SK-N-DZ (cell line): ENCODE results near the gene HEXA. TPM values are rescaled to one million over a fixed set of nuclear protein-coding genes. Genes with fewer than 3 reads are reported as not detected.
A peak's percentile ranks its signal among the peaks of the same experiment; 100 is the strongest.
"Not testable (repeated sequence)": the region's sequence is repeated elsewhere in the genome, so short reads cannot be mapped to it uniquely, and the experiment has no call there.

ENCODE experiments used
- DNase-seq: peaks from one replicate; pipeline ENCODE4 v3.0.0-alpha.2; 2015; ENCODE audit warnings: low spot score
- polyA plus RNA-seq, 2 experiments: library from polyadenylated mRNA; depleted of rRNA; stranded (reverse); fragments of >200 nt; gene quantifications; 2 replicates each; pipeline ENCODE4 v1.2.3, GENCODE V29; 2014

The HEXA gene
- polyA plus RNA-seq (2014; cell fraction: cytosol; rRNA removed): 66.5 and 67.2 TPM in 2 replicates
- 155 and 158 TPM in 2 replicates for polyA plus RNA-seq (2014; cell fraction: nucleus; rRNA removed)

DNA sequence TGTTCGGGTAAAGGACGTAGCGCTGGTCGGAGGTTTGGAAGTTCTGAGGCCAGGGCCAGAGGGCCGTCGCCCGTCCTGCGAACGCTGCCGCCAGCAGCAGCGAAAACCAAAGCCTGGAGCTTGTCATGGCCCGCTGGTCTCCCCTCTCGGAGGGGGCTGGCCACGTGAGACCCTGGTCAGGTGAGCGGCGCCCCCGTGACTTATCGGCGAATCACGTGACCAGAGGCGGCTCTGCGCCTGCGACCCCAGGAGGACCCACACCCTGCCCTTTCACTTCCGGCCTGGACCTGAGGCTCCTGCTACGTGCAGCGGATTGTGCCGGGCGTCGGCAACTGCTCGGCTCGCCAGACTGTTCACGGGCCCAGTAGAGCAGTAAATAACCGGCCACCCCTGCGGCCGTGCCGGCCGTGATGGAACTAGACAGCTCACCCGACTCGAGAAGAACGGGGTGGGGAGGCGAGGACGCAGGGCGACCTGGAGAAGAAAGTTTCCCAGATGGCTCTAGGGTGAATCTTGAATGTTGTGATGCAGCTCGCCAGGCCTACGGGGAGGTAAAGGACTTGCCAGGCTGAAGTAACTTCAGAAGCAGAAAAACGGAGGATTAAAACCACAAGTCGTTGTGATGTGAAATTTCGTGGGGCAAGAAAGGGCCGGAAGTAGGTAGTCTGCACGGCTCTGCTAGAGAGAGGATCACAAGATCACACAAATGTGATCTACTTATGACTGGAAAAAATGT, at the start of gene HEXA:
HEXA (minus strand) TSS at position 169 of the 736 bp plus-strand sequence; CDS start at position 127, 42 bp downstream.
- DNase-seq: peak; percentile 96

DNA sequence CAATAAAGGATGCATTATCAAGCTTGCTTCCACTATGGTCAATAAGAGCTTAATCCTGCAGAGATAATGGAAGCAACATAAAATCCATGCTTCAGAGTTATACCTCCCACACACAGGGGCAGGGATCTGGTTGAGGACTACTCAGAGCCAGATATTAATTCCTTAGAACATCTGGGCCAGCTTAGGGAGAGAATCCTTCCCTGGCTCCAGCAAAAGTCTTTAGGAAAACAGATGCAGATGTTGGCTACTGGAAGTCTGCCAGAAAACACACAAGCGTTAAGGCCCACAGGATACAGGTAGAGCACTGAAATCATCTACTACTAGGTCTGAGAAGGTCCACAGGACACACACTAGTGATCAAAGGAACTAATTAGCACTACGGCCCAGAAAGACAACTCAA, 47.4 kb upstream of the HEXA start:
- no peak for DNase-seq

- no peak for DNase-seq
Measured at GRCh38 chr15:72421484-72421883, 45.7 kb upstream of the HEXA start.

DNA sequence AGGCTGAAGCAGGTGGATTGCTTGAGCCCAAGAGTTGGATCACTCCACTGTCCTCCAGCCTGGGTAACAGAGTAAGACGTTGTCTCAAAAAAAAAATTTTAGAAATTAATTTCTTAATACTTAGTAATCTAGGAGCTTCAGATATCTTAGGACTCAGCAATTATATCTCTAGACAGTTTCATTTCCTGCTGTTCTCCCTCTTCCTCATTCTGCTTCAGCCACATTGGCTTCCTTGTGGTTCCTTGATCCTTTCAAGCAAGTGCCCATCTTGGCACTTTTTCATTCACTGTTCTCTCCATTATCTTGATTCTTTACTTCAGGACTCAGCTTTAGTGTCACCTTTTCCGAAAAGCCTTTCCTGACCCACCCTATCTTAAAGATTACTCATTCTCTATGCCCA, 44.8 kb upstream of the HEXA start:
- no peak for DNase-seq

GRCh38 chr15:72419768-72420167, 44.0 kb upstream of the HEXA start:
- not testable (repeated sequence) for DNase-seq

GRCh38 chr15:72415304-72415703, 39.5 kb upstream of the HEXA start:
- DNase-seq: no peak

GRCh38 chr15:72413337-72413736, 37.5 kb upstream of the HEXA start:
- DNase-seq: not testable (repeated sequence)

GRCh38 chr15:72411544-72411943, 35.7 kb upstream of the HEXA start:
- DNase-seq: no peak

GRCh38 chr15:72411111-72411510, 35.3 kb upstream of the HEXA start:
- no peak for DNase-seq

DNA sequence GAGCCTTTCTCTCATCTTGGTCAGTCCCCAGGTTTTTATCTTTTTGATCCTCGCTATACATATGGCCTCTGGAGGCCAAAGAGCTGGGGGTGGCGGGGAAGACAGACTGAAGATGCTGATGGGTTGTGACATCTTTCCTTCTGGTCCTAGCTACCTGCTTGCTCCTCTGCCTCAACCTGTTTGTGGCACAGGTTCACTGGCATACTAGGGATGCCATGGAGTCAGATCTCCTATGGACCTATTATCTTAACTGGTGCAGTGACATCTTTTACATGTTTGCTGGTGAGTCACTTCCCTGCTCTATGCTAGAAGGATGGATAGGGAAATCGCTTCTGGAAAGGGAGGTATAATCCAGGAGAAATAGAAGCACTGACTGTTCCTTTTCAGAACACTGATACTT, 31.1 kb upstream of the HEXA start:
- DNase-seq: no peak

DNA sequence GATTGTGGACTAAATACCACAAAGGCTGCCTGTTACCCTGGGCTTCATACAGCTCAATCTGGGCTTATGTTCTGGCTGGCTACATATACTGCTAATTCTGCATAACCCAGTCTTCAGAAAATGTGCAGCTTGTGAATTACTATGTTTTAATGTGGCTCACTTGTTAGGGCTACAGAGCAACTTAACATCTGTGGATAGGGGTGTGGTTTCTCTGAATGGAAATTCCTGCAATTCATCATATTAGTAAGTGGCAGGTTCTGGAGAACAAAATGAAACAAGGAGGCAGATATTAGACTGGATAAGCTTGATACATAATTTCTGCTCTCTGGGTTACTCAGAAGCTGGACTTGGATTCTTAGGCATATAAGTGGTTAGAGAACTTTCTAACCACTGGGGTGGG, 29.0 kb upstream of the HEXA start:
- no peak for DNase-seq

GRCh38 chr15:72404356-72404755, 28.5 kb upstream of the HEXA start:
- no peak for DNase-seq

DNA sequence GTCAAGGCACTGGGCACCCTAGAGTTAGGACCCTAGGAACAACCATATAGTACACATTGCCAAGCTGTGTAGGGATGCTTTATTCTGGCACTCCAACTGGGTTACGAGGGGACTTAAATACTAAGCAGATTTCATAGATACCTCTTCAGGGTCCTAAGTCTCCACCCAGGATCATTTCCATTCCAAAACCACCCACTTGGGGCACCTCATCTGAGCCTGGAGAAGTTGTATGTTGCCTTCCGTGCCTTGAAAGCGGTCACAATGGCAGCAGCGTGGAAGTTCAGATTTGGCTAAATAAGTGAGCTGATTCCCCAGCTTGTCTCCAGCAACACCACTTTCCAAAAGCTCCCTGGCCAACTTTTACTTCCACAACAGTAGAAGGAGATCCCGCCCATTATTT, 26.9 kb upstream of the HEXA start:
- DNase-seq: no peak

- DNase-seq: no peak
Measured at GRCh38 chr15:72398648-72399047, 22.8 kb upstream of the HEXA start.

DNA sequence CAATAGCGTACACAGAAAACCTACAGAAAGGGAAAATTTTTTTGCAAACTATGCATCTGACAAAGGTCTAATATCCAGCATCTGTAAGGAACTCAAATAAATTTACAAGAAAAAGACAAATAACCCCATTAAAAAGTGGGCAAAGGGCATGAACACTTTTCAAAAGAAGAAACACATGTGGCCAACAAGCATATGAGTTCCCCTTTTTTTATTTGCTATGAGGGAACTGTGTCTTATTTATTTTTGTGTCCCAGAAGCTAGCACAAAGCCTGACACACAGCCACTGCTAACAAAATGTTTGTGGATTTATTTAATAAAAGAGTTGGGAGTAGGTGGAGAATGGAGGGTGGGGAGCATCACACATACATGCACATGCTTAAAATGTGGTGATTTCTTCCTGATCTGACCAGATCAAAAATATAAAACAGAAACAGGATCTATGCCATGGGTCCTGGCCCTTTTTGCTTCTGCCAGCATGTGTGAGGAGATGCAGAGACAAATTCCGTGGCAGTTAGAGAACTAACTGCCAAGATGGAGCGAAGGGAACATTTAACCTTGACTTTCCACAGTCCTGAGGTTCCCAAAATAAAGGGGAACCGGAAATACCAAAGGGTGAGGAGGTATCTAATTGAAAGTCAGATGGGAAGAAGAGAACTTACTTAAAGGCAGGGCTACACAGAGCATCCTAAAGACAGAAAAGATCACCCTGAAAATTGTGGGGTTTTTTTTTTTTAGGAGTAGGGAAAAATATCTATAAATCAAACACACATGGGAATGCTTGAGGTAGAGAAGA, 22.2 kb upstream of the HEXA start, which contains the start of gene TMEM202:
TMEM202 (plus strand) TSS at position 510 of the 793 bp plus-strand sequence; CDS start at position 532, 22 bp downstream.
- DNase-seq: no peak

GRCh38 chr15:72396331-72396730, 20.5 kb upstream of the HEXA start:
- DNase-seq: not testable (repeated sequence)

GRCh38 chr15:72389231-72389630, 13.4 kb upstream of the HEXA start:
- DNase-seq: no peak

GRCh38 chr15:72387741-72388140, 11.9 kb upstream of the HEXA start:
- DNase-seq: no peak

- no peak for DNase-seq
Measured at GRCh38 chr15:72382146-72382545, 6.3 kb upstream of the HEXA start.

DNA sequence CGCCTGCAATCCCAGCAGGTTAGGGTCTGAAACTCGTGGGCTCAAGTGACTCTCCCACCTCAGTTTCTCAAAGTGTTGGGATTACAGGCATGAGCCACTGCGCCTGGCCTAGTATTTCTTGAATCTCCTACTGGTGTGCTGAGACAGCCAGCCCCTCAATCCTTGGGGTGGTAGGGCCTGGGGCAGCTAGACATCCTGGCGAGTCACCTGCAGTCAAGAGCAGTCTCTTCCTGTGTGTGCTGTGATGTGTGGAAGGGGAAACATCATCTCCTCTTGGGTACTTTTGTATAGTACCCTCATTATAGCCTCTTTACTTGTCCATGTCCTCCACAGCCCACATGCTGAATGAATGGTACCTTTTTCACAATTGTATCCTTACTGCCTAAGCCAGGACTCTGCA, 4.9 kb upstream of the HEXA start:
- DNase-seq: no peak

- no peak for DNase-seq
Measured at GRCh38 chr15:72379856-72380430, 4.1 kb upstream of the HEXA start.

GRCh38 chr15:72379106-72379505, 3.3 kb upstream of the HEXA start:
- DNase-seq: not testable (repeated sequence)
